Esophagus muscularis mucosa (tissue), 4 donors: ENCODE data around the gene TRIB2. TPM values are rescaled to one million over a fixed set of nuclear protein-coding genes. Genes with fewer than 3 reads are reported as not detected.

Experiments
- DNase-seq: peaks from one replicate; pipeline ENCODE4 v3.0.0-alpha.2; 2017; ENCODE audit errors: extremely low spot score
- H3K27ac ChIP-seq, 4 donors: fragments of 200-600 bp; sonication (generic); replicated peaks in 1 of 4; 1 replicate in 3 of 4; 2 replicates in 1 of 4; pipeline ENCODE4 v1.5.1; 2016 to 2019; ENCODE audit warnings: mild to moderate bottlenecking in 1 of 4
- H3K27me3 ChIP-seq, 4 donors: fragments of 200-600 bp; sonication (generic); one replicate each; pipeline versions ENCODE4 v1.5.1 to v1.6.0; 2016 to 2019
- H3K36me3 ChIP-seq, 4 donors: fragments of 200-600 bp; sonication (generic); one replicate each; pipeline ENCODE4 v1.5.1; 2016 to 2019
- H3K4me1 ChIP-seq, 4 donors: fragments of 200-600 bp; sonication (generic); one replicate each; pipeline ENCODE4 v1.5.1; 2016 to 2019
- H3K4me3 ChIP-seq, 4 donors: fragments of 200-600 bp; sonication (generic); 1 replicate in 2 of 4; 2 replicates in 2 of 4; pipeline ENCODE4 v1.5.1; 2016 to 2019; ENCODE audit warnings: mild to moderate bottlenecking in 4 of 4, moderate library complexity in 1 of 4
- H3K9me3 ChIP-seq, 4 donors: fragments of 200-600 bp; sonication (generic); 1 replicate in 3 of 4; 2 replicates in 1 of 4; pipeline ENCODE4 v1.5.1; 2016 to 2019
- CTCF ChIP-seq, 3 experiments: fragments of 200-600 bp in 2 of 3; fragments of 450-650 bp in 1 of 3; sonication (generic) in 2 of 3; IDR thresholded peaks; one replicate each; pipeline ENCODE4 v1.5.1; 2017 to 2019; ENCODE audit warnings: antibody characterized with exemption in 3 of 3, mild to moderate bottlenecking in 2 of 3, moderate library complexity in 1 of 3
- EP300 ChIP-seq: sonication (generic); formaldehyde crosslinking; IDR thresholded peaks from one replicate; pipeline ENCODE4 v1.6.1; 2017; ENCODE audit warnings: antibody characterized with exemption
- POLR2A ChIP-seq: fragments of 450-650 bp; IDR thresholded peaks from one replicate; pipeline ENCODE4 v1.6.1; 2017; ENCODE audit warnings: antibody characterized with exemption, moderate library complexity, mild to moderate bottlenecking, low read depth
- POLR2AphosphoS5 ChIP-seq, 2 donors: sonication (generic); formaldehyde crosslinking; IDR thresholded peaks; one replicate each; pipeline ENCODE4 v1.6.1; 2017; ENCODE audit warnings: antibody characterized with exemption in 2 of 2
- WGBS: methylation state at CpG from one replicate; pipeline ENCODE4 v1.1.5; 2018; 5-methylcytosine and 5-hydroxymethylcytosine counted together
- intact Hi-C: fragments of 100-400 bp; cut with DNase I; formaldehyde crosslinking; loops from one replicate; pipeline ENCODE4 v1.15.1; 2023
- total RNA-seq, 4 donors: library from RNA; depleted of rRNA; stranded (reverse); fragments of >200 nt; gene quantifications; one replicate each; pipeline versions ENCODE4 v1.1.0 to v1.2.1, GENCODE V29; 2016

Gene TRIB2
- total RNA-seq, 4 donors from 2014 or later = 31.5 to 52.3 (median 39.2) TPM

DNA sequence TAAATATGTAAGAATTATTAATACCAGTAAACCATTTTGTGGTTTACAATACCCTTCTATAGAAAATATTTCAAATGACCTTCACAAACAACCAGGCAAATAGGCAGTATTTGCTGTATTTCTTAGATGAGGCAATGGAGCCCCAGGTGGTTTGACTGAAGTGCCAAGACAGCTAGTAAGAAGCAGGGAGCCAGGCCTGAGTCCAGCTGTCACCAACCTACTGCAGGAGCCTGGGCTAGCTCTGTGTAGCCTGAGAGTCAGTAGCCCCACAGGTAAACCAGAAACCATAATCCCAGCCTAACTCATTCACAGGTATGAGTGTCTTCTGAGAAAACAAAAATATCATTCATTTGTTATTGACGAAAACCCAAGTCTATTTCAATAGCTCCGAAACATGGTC lies 45.6 kb downstream of the TRIB2 start:
- intact Hi-C loops = no loop called here
- Histone ChIP-seq H3K27me3 (no peaks in the 10 kb centered on the region), H3K4me3 (no peak overlapping the region), H3K9me3 (no peaks in the 10 kb centered on the region), H3K4me1 (peaks cover 0 to 14% (median 0%) of the 10 kb centered on the region in 4 donors), H3K36me3 (no peaks in the 10 kb centered on the region), H3K27ac (no peak overlapping the region)
- WGBS = 98% methylated on average over 2 of the region's 2 CpGs
- TF ChIP-seq POLR2AphosphoS5 (IDR thresholded peaks at IDR 0.05) = no peak
- no peak for TF ChIP-seq CTCF (IDR thresholded peaks at IDR 0.05)
- no peak for TF ChIP-seq EP300
- no peak for TF ChIP-seq POLR2A
- no peak for DNase-seq

- peaks cover 0 to 14% (median 0%) of the 10 kb centered on the region in 4 donors for H3K4me1 ChIP-seq
- H3K27me3 ChIP-seq = no peaks in the 10 kb centered on the region
- no peak overlapping the region for H3K27ac ChIP-seq
- WGBS = 57% methylated on average over 4 of the region's 4 CpGs
- no peaks in the 10 kb centered on the region for H3K36me3 ChIP-seq
- no peak for DNase-seq
- no peaks in the 10 kb centered on the region for H3K9me3 ChIP-seq
- intact Hi-C loops = no loop called here
- TF ChIP-seq POLR2A (no peak), CTCF (IDR thresholded peaks at IDR 0.05) (no peak), EP300 (no peak), POLR2AphosphoS5 (IDR thresholded peaks at IDR 0.05) (no peak)
- no peak overlapping the region for H3K4me3 ChIP-seq
Measured at GRCh38 chr2:12762976-12763375, 46.2 kb downstream of the TRIB2 start.

DNA sequence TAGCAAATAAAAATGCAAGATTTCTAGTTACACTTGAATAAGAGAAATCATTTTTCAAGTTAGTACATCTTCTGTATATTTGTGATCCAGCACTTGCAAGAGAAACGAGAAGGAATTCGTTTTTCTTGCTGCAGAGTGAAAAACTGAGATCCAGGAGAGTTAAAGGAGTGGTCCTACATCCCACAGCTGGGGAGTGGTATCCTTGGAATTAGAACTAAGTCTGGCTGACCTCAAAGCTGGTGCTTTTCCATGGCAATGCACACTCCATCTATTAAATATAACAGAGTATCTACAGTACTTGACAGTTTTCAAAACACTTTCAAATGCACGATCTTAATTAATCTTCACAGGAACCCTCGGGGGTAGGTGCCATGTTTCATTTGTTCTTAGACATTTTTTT lies 46.8 kb downstream of the TRIB2 start:
- Histone ChIP-seq H3K27me3 (no peaks in the 10 kb centered on the region), H3K4me1 (peaks cover 0 to 14% (median 0%) of the 10 kb centered on the region in 4 donors), H3K27ac (no peak overlapping the region), H3K9me3 (no peaks in the 10 kb centered on the region), H3K4me3 (no peak overlapping the region), H3K36me3 (no peaks in the 10 kb centered on the region)
- no peak for DNase-seq
- WGBS = 51% methylated on average over 4 of the region's 4 CpGs
- intact Hi-C loops = no loop called here
- no peak for TF ChIP-seq CTCF (IDR thresholded peaks at IDR 0.05)
- TF ChIP-seq EP300 = no peak
- TF ChIP-seq POLR2AphosphoS5 (IDR thresholded peaks at IDR 0.05) = no peak
- no peak for TF ChIP-seq POLR2A

GRCh38 chr2:12764075-12764730 lies 47.5 kb downstream of the TRIB2 start:
- peaks cover 0 to 11% (median 0%) of the 10 kb centered on the region in 4 donors for H3K4me1 ChIP-seq
- intact Hi-C loops = no loop called here
- no peak for DNase-seq
- 71% methylated on average over 4 of the region's 4 CpGs for WGBS
- no peaks in the 10 kb centered on the region for H3K27me3 ChIP-seq
- H3K27ac ChIP-seq = no peak overlapping the region
- H3K36me3 ChIP-seq = no peaks in the 10 kb centered on the region
- H3K4me3 ChIP-seq = no peak overlapping the region
- no peaks in the 10 kb centered on the region for H3K9me3 ChIP-seq
- TF ChIP-seq POLR2AphosphoS5 (IDR thresholded peaks at IDR 0.05) = no peak

- Histone ChIP-seq H3K9me3 (no peaks in the 10 kb centered on the region), H3K4me3 (no peak overlapping the region), H3K27me3 (no peaks in the 10 kb centered on the region), H3K36me3 (no peaks in the 10 kb centered on the region), H3K4me1 (peaks cover 0 to 4% (median 0%) of the 10 kb centered on the region in 4 donors), H3K27ac (no peak overlapping the region)
- intact Hi-C loops = no loop called here
- no peak for DNase-seq
- TF ChIP-seq POLR2AphosphoS5 (IDR thresholded peaks at IDR 0.05) (no peak), EP300 (no peak), CTCF (IDR thresholded peaks at IDR 0.05) (no peak), POLR2A (no peak)
- WGBS = 80% methylated on average over 7 of the region's 7 CpGs
Measured at GRCh38 chr2:12764849-12765605, 48.3 kb downstream of the TRIB2 start.
